ENCODE measurements around the gene VWA8.

The VWA8 gene

GRCh38 chr13:41533266-41534052 is 427.4 kb downstream of the VWA8 start:
- DNase-seq (ENCODE audit: low read depth), result no peak
- TF ChIP-seq, protein P1, sequence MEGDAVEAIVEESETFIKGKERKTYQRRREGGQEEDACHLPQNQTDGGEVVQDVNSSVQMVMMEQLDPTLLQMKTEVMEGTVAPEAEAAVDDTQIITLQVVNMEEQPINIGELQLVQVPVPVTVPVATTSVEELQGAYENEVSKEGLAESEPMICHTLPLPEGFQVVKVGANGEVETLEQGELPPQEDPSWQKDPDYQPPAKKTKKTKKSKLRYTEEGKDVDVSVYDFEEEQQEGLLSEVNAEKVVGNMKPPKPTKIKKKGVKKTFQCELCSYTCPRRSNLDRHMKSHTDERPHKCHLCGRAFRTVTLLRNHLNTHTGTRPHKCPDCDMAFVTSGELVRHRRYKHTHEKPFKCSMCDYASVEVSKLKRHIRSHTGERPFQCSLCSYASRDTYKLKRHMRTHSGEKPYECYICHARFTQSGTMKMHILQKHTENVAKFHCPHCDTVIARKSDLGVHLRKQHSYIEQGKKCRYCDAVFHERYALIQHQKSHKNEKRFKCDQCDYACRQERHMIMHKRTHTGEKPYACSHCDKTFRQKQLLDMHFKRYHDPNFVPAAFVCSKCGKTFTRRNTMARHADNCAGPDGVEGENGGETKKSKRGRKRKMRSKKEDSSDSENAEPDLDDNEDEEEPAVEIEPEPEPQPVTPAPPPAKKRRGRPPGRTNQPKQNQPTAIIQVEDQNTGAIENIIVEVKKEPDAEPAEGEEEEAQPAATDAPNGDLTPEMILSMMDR (IDR thresholded peaks at IDR 0.05; ENCODE audit: control insufficient read depth, extremely low read depth, insufficient read depth), result no peak
- no peak overlapping the region for H3K4me3 ChIP-seq (ENCODE audit: low read depth, low read length)

DNA sequence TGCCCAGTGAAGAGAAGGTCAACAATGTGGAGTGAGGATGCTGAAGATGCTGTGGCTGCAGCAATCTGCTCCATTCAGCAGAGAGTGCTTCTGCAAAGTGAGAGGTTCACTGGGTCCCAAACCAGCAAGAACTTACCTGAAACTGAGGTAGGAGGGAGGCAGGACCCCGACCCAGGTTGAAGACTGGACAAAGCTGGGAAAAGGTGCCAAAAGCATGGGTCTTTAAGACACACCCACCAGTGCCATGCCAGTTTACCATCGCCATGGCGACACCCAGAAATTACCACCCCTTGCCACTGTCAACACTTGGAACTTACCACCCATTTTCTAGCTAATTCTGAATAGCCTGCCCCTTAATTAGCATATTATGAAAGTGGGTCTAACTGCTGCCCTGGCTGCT is 432.9 kb downstream of the VWA8 start:
- no peak overlapping the region for H3K4me3 ChIP-seq (ENCODE audit: low read depth, low read length)
- TF ChIP-seq, protein P1 (IDR thresholded peaks at IDR 0.05; ENCODE audit: control insufficient read depth, extremely low read depth, insufficient read depth), result no peak
- no peak for DNase-seq (ENCODE audit: low read depth)

- H3K4me3 ChIP-seq (ENCODE audit: low read depth, low read length), result no peak overlapping the region
- no peak for DNase-seq (ENCODE audit: low read depth)
- TF ChIP-seq, protein P1 (IDR thresholded peaks at IDR 0.05; ENCODE audit: control insufficient read depth, extremely low read depth, insufficient read depth), result no peak
Observed at GRCh38 chr13:41520660-41521630, 440.0 kb downstream of the VWA8 start.

DNA sequence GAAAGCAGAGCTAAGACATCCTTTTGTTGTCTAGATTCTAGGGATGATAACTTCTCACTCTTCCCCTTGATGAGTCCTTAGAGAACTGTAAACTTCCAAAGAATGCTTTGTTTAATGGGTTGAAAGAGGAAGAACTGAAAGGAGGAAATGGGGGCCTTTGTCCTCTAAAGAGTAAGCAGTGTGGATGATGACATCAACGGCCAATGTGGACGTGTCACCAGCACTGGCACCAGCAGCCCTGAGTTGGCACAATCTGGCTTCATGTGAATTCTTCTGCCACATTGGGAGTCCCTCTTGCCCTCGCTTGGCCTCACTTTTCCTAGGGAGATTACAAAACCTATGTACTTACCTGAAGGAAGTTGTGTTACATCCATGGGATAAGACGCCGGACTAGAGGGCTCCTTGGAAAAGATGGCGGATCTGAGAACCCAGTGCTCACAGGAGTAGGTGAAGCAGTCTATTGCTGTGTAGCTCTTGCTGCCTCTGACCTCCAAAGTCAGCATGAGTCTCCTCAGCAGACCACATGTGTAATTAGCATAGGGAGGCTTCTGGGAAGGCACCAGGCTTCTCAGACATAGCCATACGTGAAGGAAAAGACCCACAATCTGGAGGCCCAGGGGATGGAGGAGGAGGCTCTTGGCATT is 440.8 kb downstream of the VWA8 start:
- TF ChIP-seq, protein P1 (IDR thresholded peaks at IDR 0.05; ENCODE audit: control insufficient read depth, extremely low read depth, insufficient read depth), result no peak
- DNase-seq (ENCODE audit: low read depth), result no peak
- no peak overlapping the region for H3K4me3 ChIP-seq (ENCODE audit: low read depth, low read length)

Data from LNCaP clone FGC (cell line).